ENCODE results near the gene LONRF2. TPM values are rescaled to one million over a fixed set of nuclear protein-coding genes. Genes with fewer than 3 reads are reported as not detected.

Gene LONRF2
- total and polyA plus RNA-seq, 8 donors: 2.5 to 4.6 (median 3.4) TPM

- DNase-seq: no peak
Measured at GRCh38 chr2:100247256-100248043, 74.9 kb downstream of the LONRF2 start.

GRCh38 chr2:100246163-100247145 is 75.8 kb downstream of the LONRF2 start:
- Histone ChIP-seq H3K4me3 (no peak overlapping the region), H3K4me1 (peaks cover 3 to 13% of the 10 kb centered on the region in 2 donors), H3K27ac (no peak overlapping the region), H3K36me3 (no peaks in the 10 kb centered on the region), H3K9me3 (no peaks in the 10 kb centered on the region), H3K27me3 (no peaks in the 10 kb centered on the region)
- peak in 1 of 2 donors; percentile 56 for TF ChIP-seq CTCF (IDR thresholded peaks at IDR 0.05)
- intact Hi-C loops (cut with DNase I): loop anchor here in 1 of 2 donors (5.0 kb wide), 1 partner anchor 684 kb away; no protein-coding TSS in a partner anchor
- no peak for ATAC-seq
- no peak for DNase-seq

More at GRCh38 chr2:100247256-100248043, 74.9 kb downstream of the LONRF2 start:
- intact Hi-C loops (cut with DNase I): loop anchor here in 1 of 2 donors (5.0 kb wide), 1 partner anchor 685 kb away; no protein-coding TSS in a partner anchor
- Histone ChIP-seq H3K4me1 (peaks cover 3 to 13% of the 10 kb centered on the region in 2 donors), H3K4me3 (no peak overlapping the region), H3K9me3 (no peaks in the 10 kb centered on the region), H3K36me3 (no peaks in the 10 kb centered on the region), H3K27ac (no peak overlapping the region), H3K27me3 (no peaks in the 10 kb centered on the region)
- no peak for ATAC-seq
- no peak for TF ChIP-seq CTCF (IDR thresholded peaks at IDR 0.05)

GRCh38 chr2:100245681-100246080 is 76.6 kb downstream of the LONRF2 start:
- DNase-seq: no peak
- Histone ChIP-seq H3K9me3 (no peaks in the 10 kb centered on the region), H3K4me1 (peaks cover 3 to 13% of the 10 kb centered on the region in 2 donors), H3K4me3 (no peak overlapping the region), H3K27me3 (no peaks in the 10 kb centered on the region), H3K27ac (no peak overlapping the region), H3K36me3 (no peaks in the 10 kb centered on the region)
- no peak for ATAC-seq
- no peak for TF ChIP-seq CTCF (IDR thresholded peaks at IDR 0.05)
- intact Hi-C loops (cut with DNase I): loop anchor here in 1 of 2 donors (5.0 kb wide), 1 partner anchor 683 kb away; no protein-coding TSS in a partner anchor

- no peaks in the 10 kb centered on the region for H3K27me3 ChIP-seq
- H3K9me3 ChIP-seq: no peaks in the 10 kb centered on the region
- no peak for DNase-seq
- no peak for ATAC-seq
- H3K27ac ChIP-seq: no peak overlapping the region
- H3K36me3 ChIP-seq: no peaks in the 10 kb centered on the region
- no peak overlapping the region for H3K4me3 ChIP-seq
- peaks cover 3 to 13% of the 10 kb centered on the region in 2 donors for H3K4me1 ChIP-seq
- no peak for TF ChIP-seq CTCF (IDR thresholded peaks at IDR 0.05)
- intact Hi-C loops (cut with DNase I): loop anchor here in 1 of 2 donors (5.0 kb wide), 1 partner anchor 683 kb away; no protein-coding TSS in a partner anchor
Measured at GRCh38 chr2:100244881-100245605, 77.3 kb downstream of the LONRF2 start.

Measured in left lung (tissue), 10 donors.